ENCODE data around the gene ECEL1.

GRCh38 chr2:232436381-232437194, 51.0 kb downstream of the ECEL1 start:
- no peak for TF ChIP-seq CTCF (IDR thresholded peaks at IDR 0.05; ENCODE audit: poor library complexity)
- no peak for TF ChIP-seq EZH2 (IDR thresholded peaks at IDR 0.05; ENCODE audit: borderline replicate concordance)
